Thymus (tissue), 11 donors: ENCODE results near the gene DGKQ. TPM values are rescaled to one million over a fixed set of nuclear protein-coding genes. Genes with fewer than 3 reads are reported as not detected.

Source experiments
- DNase-seq, 9 donors: peaks; one replicate each; pipeline ENCODE4 v3.0.0-alpha.2; 2013; ENCODE audit warnings: low spot score in 9 of 9, low read depth in 6 of 9, missing footprints in 1 of 9
- H3K27ac ChIP-seq, 2 donors: one replicate each; pipeline ENCODE4 v1.5.1; 2013; ENCODE audit warnings: control low read depth in 1 of 2, low read depth in 1 of 2, low read length in 1 of 2, mild to moderate bottlenecking in 1 of 2, moderate library complexity in 1 of 2
- H3K27me3 ChIP-seq, 2 donors: one replicate each; pipeline ENCODE4 v1.5.1; 2013; ENCODE audit warnings: low read length in 1 of 2; ENCODE audit not compliant: control insufficient read depth in 2 of 2, insufficient read depth in 1 of 2
- H3K36me3 ChIP-seq, 2 donors: one replicate each; pipeline ENCODE4 v1.5.1; 2013; ENCODE audit warnings: low read length in 1 of 2, mild to moderate bottlenecking in 1 of 2, moderate library complexity in 1 of 2; ENCODE audit not compliant: control insufficient read depth in 2 of 2, insufficient read depth in 2 of 2
- H3K4me1 ChIP-seq, 2 donors: one replicate each; pipeline ENCODE4 v1.5.1; 2013; ENCODE audit warnings: low read length in 2 of 2; ENCODE audit not compliant: control insufficient read depth in 2 of 2, insufficient read depth in 2 of 2
- H3K4me3 ChIP-seq, 2 donors: one replicate each; pipeline ENCODE4 v1.5.1; 2013; ENCODE audit warnings: low read length in 2 of 2, control low read depth in 1 of 2, mild to moderate bottlenecking in 1 of 2
- H3K9me3 ChIP-seq, 2 donors: one replicate each; pipeline ENCODE4 v1.5.1; 2013; ENCODE audit warnings: low read length in 1 of 2, mild to moderate bottlenecking in 1 of 2; ENCODE audit not compliant: control insufficient read depth in 2 of 2, insufficient read depth in 1 of 2
- WGBS: extraction: QIAGEN DNeasy Blood & Tissue Kit; methylation state at CpG from one replicate; pipeline ENCODE4 v1.1.7; 2013; 5-methylcytosine and 5-hydroxymethylcytosine counted together
- polyA plus RNA-seq: library from polyadenylated mRNA; stranded (reverse); fragments of 200-250 nt; gene quantifications from one replicate; pipeline ENCODE4 v1.2.3, GENCODE V29; 2013
- total RNA-seq: library from RNA; stranded (reverse); fragments of 120-200 nt; gene quantifications from one replicate; pipeline ENCODE4 v1.2.4, GENCODE V29; 2013
- donor health status: healthy.

The DGKQ gene
- total and polyA plus RNA-seq, 2 donors, result 11.3 to 24.1 TPM

- Histone ChIP-seq H3K27ac (no peak overlapping the region), H3K36me3 (peaks cover 12 to 43% of the 10 kb centered on the region in 2 donors), H3K4me1 (no peaks in the 10 kb centered on the region), H3K27me3 (no peaks in the 10 kb centered on the region), H3K4me3 (no peak overlapping the region), H3K9me3 (no peaks in the 10 kb centered on the region)
- DNase-seq, result no peak
- 95% methylated on average over 17 of the region's 17 CpGs for WGBS
These were observed 19.0 kb downstream of the DGKQ start for GRCh38 chr4:954211-955020.

GRCh38 chr4:953574-953915, 19.8 kb downstream of the DGKQ start:
- DNase-seq, result no peak
- Histone ChIP-seq H3K4me3 (no peak overlapping the region), H3K4me1 (no peaks in the 10 kb centered on the region), H3K27me3 (no peaks in the 10 kb centered on the region), H3K9me3 (no peaks in the 10 kb centered on the region), H3K27ac (no peak overlapping the region), H3K36me3 (peaks cover 12 to 34% of the 10 kb centered on the region in 2 donors)
- WGBS, result over 99% methylated on average over 13 of the region's 13 CpGs

- DNase-seq, result no peak
- H3K27ac ChIP-seq, result no peak overlapping the region
- H3K4me1 ChIP-seq, result no peaks in the 10 kb centered on the region
- no peaks in the 10 kb centered on the region for H3K9me3 ChIP-seq
- no peaks in the 10 kb centered on the region for H3K27me3 ChIP-seq
- 95% methylated on average over 28 of the region's 28 CpGs for WGBS
- no peak overlapping the region for H3K4me3 ChIP-seq
- H3K36me3 ChIP-seq, result peaks cover 12 to 31% of the 10 kb centered on the region in 2 donors
These were observed 20.3 kb downstream of the DGKQ start for GRCh38 chr4:952881-953573.

- 95% methylated on average over 23 of the region's 23 CpGs for WGBS
- H3K27me3 ChIP-seq, result no peaks in the 10 kb centered on the region
- no peak overlapping the region for H3K27ac ChIP-seq
- no peak overlapping the region for H3K4me3 ChIP-seq
- peaks cover 12 to 21% of the 10 kb centered on the region in 2 donors for H3K36me3 ChIP-seq
- no peaks in the 10 kb centered on the region for H3K9me3 ChIP-seq
- DNase-seq, result no peak
- no peaks in the 10 kb centered on the region for H3K4me1 ChIP-seq
These were observed 21.5 kb downstream of the DGKQ start for GRCh38 chr4:951594-952468.

- no peaks in the 10 kb centered on the region for H3K4me1 ChIP-seq
- DNase-seq, result no peak
- H3K27ac ChIP-seq, result no peak overlapping the region
- peaks cover 0 to 5% of the 10 kb centered on the region in 2 donors for H3K27me3 ChIP-seq
- 95% methylated on average over 7 of the region's 7 CpGs for WGBS
- no peaks in the 10 kb centered on the region for H3K9me3 ChIP-seq
- H3K4me3 ChIP-seq, result no peak overlapping the region
- H3K36me3 ChIP-seq, result peaks cover 12 to 21% of the 10 kb centered on the region in 2 donors
These were observed 22.2 kb downstream of the DGKQ start for GRCh38 chr4:951186-951585.

- Histone ChIP-seq H3K36me3 (peaks cover 12 to 21% of the 10 kb centered on the region in 2 donors), H3K27me3 (peaks cover 0 to 13% of the 10 kb centered on the region in 2 donors), H3K27ac (no peak overlapping the region), H3K4me3 (no peak overlapping the region), H3K9me3 (no peaks in the 10 kb centered on the region), H3K4me1 (no peaks in the 10 kb centered on the region)
- WGBS, result 95% methylated on average over 30 of the region's 30 CpGs
- no peak for DNase-seq
These were observed 23.0 kb downstream of the DGKQ start for GRCh38 chr4:950136-951020.

- H3K27me3 ChIP-seq, result peaks cover 0 to 18% of the 10 kb centered on the region in 2 donors
- H3K36me3 ChIP-seq, result peaks cover 9 to 21% of the 10 kb centered on the region in 2 donors
- no peaks in the 10 kb centered on the region for H3K4me1 ChIP-seq
- WGBS, result 95% methylated on average over 20 of the region's 20 CpGs
- H3K4me3 ChIP-seq, result no peak overlapping the region
- H3K9me3 ChIP-seq, result no peaks in the 10 kb centered on the region
- no peak overlapping the region for H3K27ac ChIP-seq
- DNase-seq, result no peak
These were observed 23.7 kb downstream of the DGKQ start for GRCh38 chr4:949656-950055.

GRCh38 chr4:948936-949300, 24.5 kb downstream of the DGKQ start:
- H3K4me1 ChIP-seq, result no peaks in the 10 kb centered on the region
- no peak overlapping the region for H3K4me3 ChIP-seq
- H3K27me3 ChIP-seq, result peaks cover 0 to 18% of the 10 kb centered on the region in 2 donors
- no peak for DNase-seq
- no peak overlapping the region for H3K27ac ChIP-seq
- WGBS, result 92% methylated on average over 13 of the region's 13 CpGs
- peaks cover 6 to 21% of the 10 kb centered on the region in 2 donors for H3K36me3 ChIP-seq
- no peaks in the 10 kb centered on the region for H3K9me3 ChIP-seq
